Left cardiac atrium (tissue), 4 donors: ENCODE data around the gene TARBP1. TPM values are rescaled to one million over a fixed set of nuclear protein-coding genes. Genes with fewer than 3 reads are reported as not detected.
A peak's percentile ranks its signal among the peaks of the same experiment; 100 is the strongest.
"Not testable (repeated sequence)": the region's sequence is repeated elsewhere in the genome, so short reads cannot be mapped to it uniquely, and the experiment has no call there.

ENCODE experiments used
- ATAC-seq, 2 donors: fragments of 200-7000 bp; cut with Tn5 transposase; one replicate each; pipeline ENCODE4 v1.9.1; 2020; ENCODE audit warnings: mild to moderate bottlenecking in 2 of 2, moderate library complexity in 2 of 2
- DNase-seq: peaks from one replicate; pipeline ENCODE4 v3.0.0-alpha.2; 2020
- intact Hi-C, 2 donors: fragments of 100-400 bp; cut with DNase I; formaldehyde crosslinking; loops; one replicate each; pipeline versions ENCODE4 v1.14.1 to v1.15.1; 2022 to 2023
- total RNA-seq, 2 donors: library from RNA; stranded (reverse); fragmentation: NEBNext Ultra II Directional; extraction: Animal tissue kit (Norgen Biotek cat#: 25700); gene quantifications; one replicate each; pipeline ENCODE4 v1.2.1, GENCODE V29; 2021
- donor health status: DM: no; HTN: yes; CAD: no.
- donor health status: DM: no; HTN: yes; CAD: no; lungs with severe emphysema.
- donor health status: DM: yes; HTN: yes; CAD: no.
- donor health status: Dilated cardiomyopathy.

Gene TARBP1
- total RNA-seq, 2 donors from 2014 or later = 9.6 to 10.1 TPM

DNA sequence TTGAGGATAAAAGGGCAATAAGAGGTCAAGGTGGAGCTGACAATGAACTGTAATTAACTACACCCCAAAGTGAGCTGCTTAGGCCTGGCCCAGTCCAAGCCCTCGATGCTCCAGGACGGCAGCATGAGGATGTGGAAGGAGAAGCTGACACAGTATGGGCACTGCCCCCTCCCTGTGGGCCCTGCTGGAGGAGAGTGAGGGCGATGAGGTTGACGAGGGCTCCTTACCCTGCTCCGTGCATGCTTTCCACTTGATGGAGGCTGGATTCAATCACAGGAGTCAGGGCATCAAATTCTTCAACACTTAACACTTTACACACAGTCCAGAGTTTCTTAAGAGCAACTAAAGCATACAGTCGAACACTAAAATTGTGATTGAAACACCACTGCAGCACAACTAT, 73.3 kb downstream of the TARBP1 start:
- ATAC-seq = no peak
- no peak for DNase-seq
- intact Hi-C loops = no loop called here

GRCh38 chr1:234402939-234403338, 76.0 kb downstream of the TARBP1 start:
- DNase-seq (no peak), ATAC-seq (no peak)
- intact Hi-C loops = no loop called here

GRCh38 chr1:234401658-234402057, 77.3 kb downstream of the TARBP1 start:
- intact Hi-C loops = no loop called here
- DNase-seq (no peak), ATAC-seq (no peak)

DNA sequence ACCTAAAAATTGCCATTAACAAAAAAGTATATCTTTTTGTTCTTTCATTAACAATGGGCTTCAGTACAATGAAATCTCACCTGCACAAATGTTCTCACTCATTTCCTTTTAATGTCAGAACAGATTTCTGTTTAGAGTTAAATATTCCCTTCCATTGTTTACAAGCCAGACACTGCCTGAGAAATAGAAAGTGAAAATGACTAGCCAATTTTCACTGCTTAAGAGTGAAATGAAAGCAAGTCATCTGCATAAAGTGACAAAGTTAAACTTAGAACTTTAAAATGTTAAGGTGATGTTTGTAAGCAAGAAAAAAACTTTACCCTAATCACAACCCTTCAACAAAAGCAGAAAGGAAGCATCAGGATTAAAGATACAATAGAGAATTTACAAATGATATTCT, 78.2 kb downstream of the TARBP1 start:
- DNase-seq = no peak
- intact Hi-C loops = no loop called here
- ATAC-seq = no peak

GRCh38 chr1:234399515-234399914, 79.5 kb downstream of the TARBP1 start:
- DNase-seq, intact Hi-C loops, ATAC-seq: not testable (repeated sequence)

- ATAC-seq (no peak), DNase-seq (no peak)
- intact Hi-C loops = no loop called here
Observed at GRCh38 chr1:234398849-234399381, 80.1 kb downstream of the TARBP1 start.

DNA sequence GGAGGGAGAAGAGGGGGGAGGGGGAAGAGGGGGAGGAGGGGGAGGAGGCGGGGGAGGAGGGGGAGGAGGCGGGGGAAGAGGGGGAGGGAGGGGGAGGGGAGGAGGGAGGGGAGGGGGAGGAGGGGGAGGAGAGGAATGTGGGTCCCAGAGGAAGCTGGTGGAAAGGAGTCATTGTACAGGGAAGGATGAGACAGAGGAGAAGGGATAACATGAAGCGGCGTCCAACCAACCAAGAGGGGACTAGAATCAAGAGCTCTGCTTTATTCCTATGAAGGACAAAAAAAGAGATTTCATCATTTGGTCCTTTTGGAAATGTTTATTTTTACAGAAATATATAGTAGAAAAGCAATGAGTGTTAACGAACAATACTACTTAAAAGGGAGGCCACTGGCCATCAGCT, 81.2 kb downstream of the TARBP1 start:
- intact Hi-C loops = no loop called here
- ATAC-seq (no peak), DNase-seq (no peak)

DNA sequence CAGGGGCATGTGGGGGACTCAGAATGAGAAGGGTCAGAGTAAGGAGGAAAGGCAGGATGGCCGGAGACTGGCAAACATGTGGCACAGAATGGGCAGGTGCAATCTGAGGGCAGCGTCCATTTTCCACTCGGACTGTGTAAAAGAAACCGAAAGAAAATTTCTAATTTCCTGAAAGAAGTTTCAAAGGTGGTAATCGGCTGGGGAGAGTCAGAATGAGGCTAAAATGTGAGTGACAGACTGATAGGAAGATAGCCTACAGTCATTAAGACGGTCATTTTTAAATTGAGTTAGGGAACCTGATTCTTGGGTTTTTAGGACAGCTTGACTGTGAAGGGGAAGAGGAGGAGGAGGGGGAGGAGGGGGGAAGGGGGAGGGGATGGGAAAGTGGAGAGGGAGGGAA, 82.1 kb downstream of the TARBP1 start:
- ATAC-seq (no peak), DNase-seq (no peak)
- intact Hi-C loops = no loop called here

- DNase-seq = no peak
- ATAC-seq = no peak
- intact Hi-C loops = no loop called here
Observed at GRCh38 chr1:234396092-234396491, 82.9 kb downstream of the TARBP1 start.

GRCh38 chr1:234395297-234395696, 83.7 kb downstream of the TARBP1 start:
- intact Hi-C loops = no loop called here
- no peak for DNase-seq
- ATAC-seq = no peak

DNA sequence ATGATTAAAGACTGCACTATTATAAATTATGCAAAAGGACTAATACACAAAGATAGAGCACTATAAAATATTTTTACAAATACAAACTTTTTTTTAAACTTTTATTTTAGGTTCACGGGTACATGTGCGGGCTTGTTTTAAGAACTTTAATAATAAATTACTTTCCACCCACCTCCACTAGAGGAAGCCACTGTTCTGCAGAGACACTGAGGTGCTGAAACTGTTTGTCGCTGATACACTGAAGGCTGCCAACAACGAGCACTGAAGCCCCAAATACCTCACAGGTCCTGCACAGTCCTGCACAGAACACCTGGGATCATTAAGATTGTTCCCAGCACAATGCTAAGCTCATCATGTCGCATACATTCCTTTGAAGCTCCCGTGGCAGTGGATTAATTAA, 85.8 kb downstream of the TARBP1 start:
- intact Hi-C loops = no loop called here
- ATAC-seq = no peak

DNA sequence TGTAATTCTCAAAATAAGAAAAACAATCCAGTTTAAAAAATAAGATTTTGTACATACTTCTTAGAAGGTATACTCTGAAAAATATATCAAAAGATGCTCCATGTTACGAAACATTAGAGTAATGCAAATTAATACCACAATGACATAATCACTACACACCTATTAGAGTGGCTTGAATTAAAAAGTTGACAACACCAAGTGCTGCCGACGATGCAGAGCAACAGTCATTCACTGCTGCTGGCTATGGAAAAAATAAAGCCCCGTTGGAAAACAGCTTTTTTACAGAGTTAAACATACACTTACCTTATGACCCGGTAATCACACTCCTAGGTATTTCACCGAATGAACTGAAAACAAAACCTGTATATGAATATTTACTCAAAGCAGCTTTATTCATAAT, 90.9 kb downstream of the TARBP1 start:
- no peak for ATAC-seq
- intact Hi-C loops = no loop called here
- no peak for DNase-seq

More for the DNA sequence above, 85.8 kb downstream of the TARBP1 start:
- no peak for DNase-seq

DNA sequence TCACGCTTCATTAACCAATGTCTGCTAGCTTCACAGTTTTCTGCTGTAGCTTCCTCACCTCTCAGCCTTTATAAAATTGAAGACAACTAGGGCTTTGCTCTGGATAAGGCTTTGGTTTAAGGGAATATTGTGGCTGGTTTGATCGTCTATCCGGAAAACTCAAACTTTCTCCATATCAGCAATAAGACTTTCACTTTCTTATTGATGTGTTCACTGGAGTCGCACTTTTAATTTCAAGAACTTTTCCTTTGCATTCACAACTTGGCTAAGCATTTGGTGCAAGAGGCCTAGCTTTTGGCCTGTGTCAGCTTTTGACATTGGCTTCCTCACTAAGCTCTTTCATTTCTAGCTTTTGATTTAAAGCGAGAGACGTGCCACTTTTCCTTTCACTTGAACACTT, 92.9 kb downstream of the TARBP1 start:
- DNase-seq (no peak), ATAC-seq (no peak)
- intact Hi-C loops = no loop called here

DNA sequence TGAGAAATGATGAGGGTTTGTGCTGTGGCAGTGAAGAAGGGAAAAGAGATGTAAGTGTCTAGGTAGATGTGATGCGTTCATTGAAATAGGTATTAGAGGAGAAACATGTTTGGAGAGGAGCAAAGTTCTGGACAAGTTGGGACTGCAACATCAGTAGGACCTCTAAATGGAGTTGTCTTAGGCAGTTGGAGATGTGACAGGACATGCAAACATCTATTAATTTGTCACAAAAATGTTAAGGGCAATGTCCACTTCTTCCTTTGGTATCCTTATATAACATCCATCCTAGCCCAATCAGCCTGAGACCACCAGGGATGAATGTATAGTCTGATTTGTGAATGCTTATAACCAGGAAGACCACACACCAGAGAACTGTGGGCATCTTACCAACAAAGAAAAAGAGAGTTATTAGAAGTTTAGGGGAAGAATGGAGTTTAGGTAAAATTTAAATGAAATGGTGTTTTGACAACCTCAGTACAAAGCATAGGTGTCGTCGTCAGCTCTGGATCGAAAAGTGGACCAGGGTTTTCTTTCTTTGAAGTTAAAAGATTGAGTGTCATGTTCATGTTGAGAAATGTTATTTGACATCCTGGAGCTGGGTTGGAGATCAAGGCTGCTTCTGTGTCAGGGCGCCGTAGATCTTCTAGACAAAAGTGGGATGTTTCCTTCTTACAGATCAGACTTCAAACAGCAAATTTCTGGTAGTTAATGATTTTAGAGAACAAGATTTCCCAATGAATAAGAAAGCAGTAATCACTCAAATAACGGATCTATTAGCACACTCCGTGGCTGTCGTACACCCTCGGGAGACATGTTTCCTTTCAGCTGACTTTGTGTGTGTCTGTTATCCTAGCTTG, 97.1 kb downstream of the TARBP1 start:
- ATAC-seq = no peak
- intact Hi-C loops = no loop called here
- DNase-seq = no peak

- DNase-seq, ATAC-seq, intact Hi-C loops: not testable (repeated sequence)
Observed at GRCh38 chr1:234379591-234380109, 99.3 kb downstream of the TARBP1 start.

- intact Hi-C loops = no loop called here
- DNase-seq = no peak
- ATAC-seq = no peak
Observed at GRCh38 chr1:234375672-234376071, 103.3 kb downstream of the TARBP1 start.

DNA sequence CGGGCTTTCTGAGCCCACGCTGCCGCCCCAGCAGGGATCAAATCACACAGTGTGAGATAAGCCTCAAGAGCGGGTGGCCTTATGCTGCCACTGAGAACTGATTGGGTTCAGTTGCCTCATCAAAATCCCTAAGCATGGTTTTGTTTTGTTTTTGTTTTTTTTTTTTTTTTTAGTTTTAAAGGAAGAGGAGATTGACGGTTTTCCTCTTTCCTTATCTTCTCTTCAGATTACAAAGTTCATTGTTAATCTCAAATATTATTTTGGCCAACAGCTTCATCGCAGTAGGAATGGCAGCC, 105.1 kb downstream of the TARBP1 start:
- ATAC-seq (peak; percentile 41 to 64), DNase-seq (no peak)
- intact Hi-C loops = no loop called here

DNA sequence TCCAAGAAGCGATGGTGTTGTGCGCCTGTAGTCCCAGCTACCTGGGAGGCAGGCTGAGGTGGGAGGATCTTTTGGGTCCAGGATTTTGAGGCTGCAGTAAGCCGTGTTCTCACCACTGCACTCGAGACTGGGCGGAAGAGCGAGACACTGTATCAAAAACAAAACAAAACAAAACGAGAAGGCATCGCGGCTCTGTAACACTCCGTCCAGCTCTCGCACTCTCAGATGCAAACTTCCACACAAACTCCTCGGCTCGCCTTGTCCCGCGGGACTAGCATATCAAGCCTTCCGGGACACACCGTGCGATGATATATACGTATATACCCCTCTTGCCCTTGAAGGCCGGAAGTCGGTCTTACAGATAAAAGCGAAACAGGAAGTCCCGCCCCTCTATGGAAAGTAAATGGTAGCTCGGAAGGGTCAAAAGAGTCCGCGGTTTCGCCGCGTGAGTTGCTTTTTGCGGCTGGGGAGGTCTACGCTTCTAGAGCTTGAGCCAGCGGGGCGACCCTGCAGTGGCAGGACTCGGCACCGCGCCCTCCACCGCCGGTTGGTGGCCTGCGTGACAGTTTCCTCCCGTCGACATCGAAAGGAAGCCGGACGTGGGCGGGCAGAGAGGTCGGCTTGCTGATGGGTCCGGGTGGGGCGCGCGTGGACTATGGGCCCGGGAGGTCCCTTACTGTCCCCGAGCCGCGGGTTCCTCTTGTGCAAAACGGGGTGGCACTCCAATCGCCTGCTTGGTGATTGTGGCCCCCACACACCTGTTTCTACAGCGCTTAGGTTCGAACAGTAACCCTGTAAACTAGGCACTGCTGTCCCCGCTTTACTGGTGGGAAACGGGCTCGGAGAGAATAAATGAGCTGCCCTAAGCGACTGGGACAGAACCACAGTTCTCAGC, 105.7 kb downstream of the TARBP1 start, which contains the start of gene COA6:
TSS of gene COA6 (plus strand) at position 393 of the 895 bp plus-strand sequence. CDS start at position 404, 11 bp downstream.
- ATAC-seq (peak; percentile 98), DNase-seq (peak; percentile 93)
- intact Hi-C loops = no loop called here

DNA sequence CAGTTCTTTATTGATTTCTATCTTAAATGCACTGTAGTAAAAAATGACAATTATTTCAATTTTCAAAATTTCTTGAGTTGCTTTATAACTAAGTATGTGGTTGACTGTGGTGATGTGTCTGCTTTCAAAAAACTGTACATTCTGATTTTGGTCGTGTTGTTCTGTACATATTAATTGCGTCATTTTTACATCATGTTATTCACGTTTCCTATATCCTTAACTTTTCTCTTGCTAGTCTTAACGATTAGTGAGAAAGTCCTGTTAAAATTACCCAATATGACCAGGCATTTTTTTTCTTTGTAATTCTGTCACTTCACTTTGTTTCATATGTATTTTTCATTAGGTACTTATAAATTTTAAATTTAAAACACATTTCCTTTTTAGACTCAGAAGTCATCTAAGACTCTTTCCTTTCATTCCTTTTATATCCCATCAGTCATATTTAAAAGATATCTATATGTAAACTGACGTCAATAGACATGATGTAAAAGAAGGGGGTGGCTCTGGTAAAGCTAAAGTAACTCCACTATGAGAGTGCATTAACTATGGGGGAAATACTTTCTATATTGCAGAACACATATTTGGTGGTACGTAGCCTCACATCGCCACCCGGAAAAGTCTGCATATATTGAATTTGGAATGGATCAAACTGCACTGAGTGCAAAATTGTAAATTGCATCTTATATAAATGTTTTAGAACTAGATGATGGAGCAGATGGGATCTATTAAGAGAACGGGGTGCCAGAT, 106.8 kb downstream of the TARBP1 start:
- intact Hi-C loops = no loop called here
- DNase-seq (no peak), ATAC-seq (no peak)
